ENCODE data around the gene JMJD1C.
"Not testable (repeated sequence)": the region's sequence is repeated elsewhere in the genome, so short reads cannot be mapped to it uniquely, and the experiment has no call there.

Gene JMJD1C

DNA sequence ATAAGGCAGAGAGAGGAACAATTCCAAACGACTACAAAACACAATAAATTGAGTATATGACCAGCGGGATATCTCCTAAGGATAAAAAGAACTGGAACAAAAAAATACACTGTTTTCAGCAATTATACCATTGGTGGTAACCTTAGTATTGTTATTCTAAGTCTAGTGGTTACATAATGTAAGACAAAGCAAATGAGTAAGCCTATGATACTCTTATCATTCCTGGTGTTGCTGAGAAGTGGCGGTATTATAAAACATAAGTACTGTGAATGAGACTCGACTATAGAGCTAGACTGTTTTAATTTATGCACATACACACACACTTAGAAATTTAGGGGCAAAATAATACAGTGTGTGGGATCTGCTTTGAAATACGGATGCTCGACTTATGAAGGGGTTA lies 225.0 kb downstream of the JMJD1C start:
- DNase-seq (ENCODE audit: insufficient read length, low spot score) (no peak), FAIRE-seq (no peak)

- DNase-seq (ENCODE audit: insufficient read length, low spot score) (no peak), FAIRE-seq (no peak)
Observed at GRCh38 chr10:63238501-63238900, 227.3 kb downstream of the JMJD1C start.

GRCh38 chr10:63237396-63237795 lies 228.4 kb downstream of the JMJD1C start:
- FAIRE-seq: no peak
- DNase-seq (ENCODE audit: insufficient read length, low spot score): no peak

GRCh38 chr10:63236113-63236935 lies 229.5 kb downstream of the JMJD1C start:
- DNase-seq (ENCODE audit: insufficient read length, low spot score) (peak; percentile 16), FAIRE-seq (peak; percentile 86)

GRCh38 chr10:63235136-63235535 lies 230.6 kb downstream of the JMJD1C start:
- not testable (repeated sequence) for DNase-seq (ENCODE audit: insufficient read length, low spot score); FAIRE-seq

DNA sequence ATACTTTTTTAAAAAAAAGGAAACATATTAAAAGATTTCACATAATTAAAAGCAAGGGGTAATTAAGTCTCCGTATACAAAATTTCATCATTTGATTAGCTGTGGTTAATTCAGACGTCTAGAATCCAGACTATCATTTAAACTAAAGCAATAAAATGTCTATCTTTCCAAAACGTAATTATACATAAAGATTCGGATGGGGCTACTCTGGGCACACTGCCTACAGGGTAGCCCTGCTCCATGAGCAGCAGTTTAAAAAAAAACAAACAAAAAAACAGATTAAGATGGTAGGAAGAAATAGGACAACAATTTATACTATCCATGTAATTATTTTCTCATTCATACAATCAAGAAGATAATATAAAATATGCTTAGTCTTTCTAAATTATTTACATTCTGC lies 236.6 kb downstream of the JMJD1C start:
- DNase-seq (ENCODE audit: insufficient read length, low spot score) (no peak), FAIRE-seq (no peak)

GRCh38 chr10:63228237-63228636 lies 237.5 kb downstream of the JMJD1C start:
- FAIRE-seq (no peak), DNase-seq (ENCODE audit: insufficient read length, low spot score) (no peak)

DNA sequence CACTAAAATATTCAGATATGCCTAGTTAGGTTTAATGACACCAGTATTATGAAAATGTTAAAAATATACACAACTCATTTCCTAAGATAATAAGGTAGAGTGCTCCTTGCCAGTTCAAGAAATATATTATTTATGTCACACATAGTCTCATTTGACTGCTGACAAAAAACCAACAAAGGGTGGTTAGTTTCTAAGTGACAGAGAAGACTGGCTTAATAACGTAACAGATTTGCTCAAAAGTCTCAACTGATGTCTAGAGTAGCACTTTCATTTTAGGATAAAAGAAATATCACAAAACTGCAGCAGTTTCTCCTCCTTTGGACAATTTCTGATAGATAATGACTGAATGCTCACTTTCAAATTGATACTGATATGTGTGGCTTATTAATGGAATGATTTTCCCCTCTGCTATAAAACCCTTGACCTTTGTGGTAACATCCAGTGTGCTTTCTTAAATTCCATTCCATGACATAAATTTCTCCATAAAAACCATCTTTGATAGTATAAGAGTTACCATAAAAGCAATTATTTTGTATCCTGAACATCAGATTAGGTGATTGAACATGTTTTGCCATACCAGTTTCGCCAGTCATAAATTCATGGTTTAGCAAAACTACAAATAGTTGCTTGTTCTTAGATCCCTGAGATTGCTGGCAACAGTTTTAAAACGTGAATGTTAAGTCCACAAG lies 238.4 kb downstream of the JMJD1C start:
- DNase-seq (ENCODE audit: insufficient read length, low spot score): no peak

DNA sequence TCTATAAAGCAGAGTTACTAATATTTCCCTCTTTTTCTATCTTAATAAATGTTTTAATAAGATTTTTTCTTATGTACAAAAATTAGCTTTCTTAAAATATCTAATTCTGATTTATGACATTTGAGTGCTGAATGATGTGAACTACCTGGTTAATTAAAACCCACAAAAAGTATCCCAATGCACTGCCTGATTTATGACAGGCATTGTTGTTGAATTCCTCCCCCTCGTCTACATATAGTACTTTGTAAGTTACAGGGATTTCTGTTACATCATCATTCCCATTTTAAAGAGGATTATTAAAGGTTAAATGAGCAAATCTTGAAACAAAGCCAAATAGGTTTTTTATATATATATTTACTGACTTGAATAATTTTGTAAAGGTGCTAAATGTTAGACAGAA lies 241.5 kb downstream of the JMJD1C start:
- DNase-seq (ENCODE audit: insufficient read length, low spot score) (no peak), FAIRE-seq (no peak)

More for the DNA sequence above, 238.4 kb downstream of the JMJD1C start:
- FAIRE-seq: peak; percentile 66

GRCh38 chr10:63221950-63222349 lies 243.8 kb downstream of the JMJD1C start:
- DNase-seq (ENCODE audit: insufficient read length, low spot score) (no peak), FAIRE-seq (no peak)

DNA sequence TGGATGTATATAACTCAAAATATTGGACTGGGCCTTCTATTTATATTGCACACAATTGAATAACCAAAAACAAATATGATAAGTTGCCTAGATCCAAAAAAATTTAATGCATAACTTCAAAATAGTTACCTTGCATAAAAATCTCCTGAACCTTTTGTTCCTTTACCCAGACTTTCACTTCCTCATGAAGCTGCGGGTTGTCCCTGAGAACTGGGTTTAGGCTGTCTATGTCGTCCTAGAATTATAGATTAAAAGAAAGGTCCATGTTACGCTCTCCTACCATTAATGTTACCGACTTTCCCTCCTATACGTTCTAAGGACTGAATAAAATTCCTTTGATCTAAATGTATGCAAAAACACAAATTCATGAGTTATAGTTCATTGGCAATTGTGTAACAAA lies 246.0 kb downstream of the JMJD1C start:
- FAIRE-seq (no peak), DNase-seq (ENCODE audit: insufficient read length, low spot score) (no peak)

DNA sequence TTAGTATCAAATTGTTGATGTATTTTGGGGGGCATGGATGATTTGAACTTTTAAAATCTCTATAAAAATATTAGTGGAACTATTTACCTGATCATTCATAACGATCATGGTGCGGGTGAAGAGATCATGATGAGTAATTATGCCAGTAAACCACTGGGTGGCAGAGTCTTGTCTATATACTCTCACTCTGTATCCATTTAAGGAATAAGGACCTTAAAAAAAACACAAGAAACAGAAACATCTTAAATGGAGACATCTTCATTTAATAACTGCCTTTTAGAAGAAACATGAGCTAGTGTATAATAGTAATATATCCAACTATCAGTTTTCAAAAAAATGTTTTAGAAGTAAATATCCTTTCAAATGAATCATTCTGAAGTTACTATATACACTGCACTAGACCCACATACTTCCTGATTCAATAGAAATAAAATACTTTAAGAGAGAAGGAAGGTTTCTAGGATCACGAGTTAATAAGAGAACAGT lies 248.6 kb downstream of the JMJD1C start:
- peak; percentile 59 for FAIRE-seq
- DNase-seq (ENCODE audit: insufficient read length, low spot score): no peak

DNA sequence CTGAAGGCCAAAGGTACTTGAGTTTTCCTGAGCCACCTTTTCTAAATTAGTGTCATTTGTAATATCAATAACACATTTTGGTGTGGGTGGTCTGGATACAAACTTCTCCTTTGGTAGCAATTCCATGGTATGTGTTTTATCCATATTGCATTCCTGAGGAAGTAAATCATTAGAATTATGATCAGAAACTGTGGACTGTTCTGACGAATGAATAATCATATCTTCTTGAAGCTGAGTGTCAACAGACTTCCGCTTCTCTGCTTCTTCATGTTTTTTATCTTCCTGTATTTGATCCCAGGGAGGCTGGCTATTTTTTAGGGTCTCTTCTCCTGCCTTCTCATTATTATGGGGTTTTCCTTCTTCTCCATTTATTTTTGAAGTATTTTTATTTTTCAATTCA lies 251.2 kb downstream of the JMJD1C start:
- no peak for DNase-seq (ENCODE audit: insufficient read length, low spot score)

DNA sequence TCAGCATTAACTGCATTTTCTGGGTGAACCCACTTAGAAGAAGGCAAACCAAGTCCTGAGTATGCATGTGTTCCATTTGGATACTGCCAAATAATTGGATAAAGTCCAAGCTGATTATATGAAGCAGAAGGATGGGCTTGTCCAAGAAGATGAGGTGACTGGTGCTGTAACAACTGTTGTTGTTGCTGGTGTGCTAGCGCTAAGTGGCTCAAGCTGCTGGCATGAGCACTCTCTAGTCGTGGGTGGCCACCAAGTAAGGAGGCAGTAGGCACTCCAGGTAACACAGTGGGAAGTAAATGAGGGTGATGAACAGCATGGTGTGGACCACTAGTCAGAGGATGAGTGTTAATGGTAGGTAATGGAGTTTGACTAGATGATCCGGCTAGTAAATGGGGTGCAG lies 252.3 kb downstream of the JMJD1C start:
- FAIRE-seq (no peak), DNase-seq (ENCODE audit: insufficient read length, low spot score) (no peak)

More for the DNA sequence above, 251.2 kb downstream of the JMJD1C start:
- no peak for FAIRE-seq

- FAIRE-seq: peak; percentile 72
- no peak for DNase-seq (ENCODE audit: insufficient read length, low spot score)
Observed at GRCh38 chr10:63210611-63211196, 255.1 kb downstream of the JMJD1C start.

- FAIRE-seq: no peak
- DNase-seq (ENCODE audit: insufficient read length, low spot score): no peak
Observed at GRCh38 chr10:63209705-63210104, 256.1 kb downstream of the JMJD1C start.

DNA sequence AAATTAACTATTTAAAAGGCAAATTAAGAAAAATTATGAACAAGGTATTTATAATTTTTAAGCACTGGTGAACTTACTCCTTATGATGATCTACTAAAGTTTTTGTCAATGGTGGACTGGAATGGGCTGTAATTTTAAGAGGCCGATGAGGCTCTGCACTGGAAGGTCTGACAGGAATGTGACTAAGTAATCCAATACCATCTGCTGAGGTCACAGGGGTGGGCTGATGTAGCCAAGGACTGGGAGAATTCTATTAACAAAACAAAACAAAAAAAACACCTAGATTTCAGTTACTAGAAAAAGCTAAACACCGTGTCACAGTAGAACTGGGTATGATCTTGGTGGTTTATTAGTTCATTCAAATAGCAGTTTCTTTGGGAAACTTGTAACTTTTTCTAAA lies 256.8 kb downstream of the JMJD1C start:
- FAIRE-seq (peak; percentile 18), DNase-seq (ENCODE audit: insufficient read length, low spot score) (no peak)

DNA sequence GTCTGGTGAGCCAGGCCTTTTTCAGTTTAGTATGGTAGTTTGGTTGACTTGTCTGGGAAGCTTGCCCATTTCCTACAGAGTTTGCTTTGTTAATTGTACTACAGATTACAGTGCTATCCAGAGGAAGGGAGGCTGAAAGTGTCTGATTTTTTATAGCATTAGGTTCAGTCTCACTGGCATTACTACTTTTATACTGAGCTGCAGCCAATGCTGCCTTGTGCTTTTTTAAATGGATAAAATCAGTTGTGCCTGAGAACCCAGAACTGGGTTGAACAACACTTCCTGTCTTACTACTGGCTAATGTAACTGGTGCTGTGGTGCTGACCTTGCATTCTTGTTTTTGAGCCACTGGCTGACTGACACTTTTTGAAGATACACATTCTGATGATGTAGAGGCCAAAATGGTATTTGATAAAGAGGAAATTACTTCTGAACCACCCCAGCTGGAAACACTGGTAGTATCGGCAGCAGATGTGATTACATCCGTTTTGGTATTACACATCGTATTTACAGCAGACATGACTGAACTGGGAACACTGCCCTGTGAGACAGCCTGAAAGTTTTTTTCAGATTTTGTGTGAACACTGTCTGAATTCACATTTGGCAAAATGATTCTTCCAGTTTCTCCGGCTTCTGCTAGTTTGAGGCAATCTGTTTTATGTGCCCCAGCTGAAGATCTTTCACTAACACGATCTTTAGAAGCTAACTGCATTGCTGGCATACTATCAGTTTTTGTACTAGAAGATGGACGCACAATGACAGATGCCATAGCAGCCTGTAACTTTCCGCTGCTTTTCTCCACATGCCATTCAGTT lies 258.6 kb downstream of the JMJD1C start:
- FAIRE-seq: peak; percentile 87
- no peak for DNase-seq (ENCODE audit: insufficient read length, low spot score)

DNA sequence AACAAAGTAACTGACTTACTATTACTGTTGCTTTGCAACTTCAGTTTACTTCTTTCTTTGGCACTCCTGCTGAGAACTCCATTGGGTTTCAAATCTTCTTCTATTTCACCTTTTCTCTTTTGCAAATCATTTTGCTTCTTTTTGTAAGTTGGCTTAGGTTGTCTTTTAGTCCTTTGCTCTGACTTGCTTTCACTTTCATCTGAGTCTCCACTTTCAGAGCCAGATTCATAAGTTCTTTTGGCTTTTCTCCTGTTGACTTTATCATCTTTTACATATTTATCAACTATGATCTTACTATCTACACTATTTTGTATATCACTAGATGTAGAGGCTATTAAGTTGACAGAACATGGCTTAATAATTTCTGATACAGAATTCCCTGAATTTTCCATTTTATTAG lies 259.2 kb downstream of the JMJD1C start:
- DNase-seq (ENCODE audit: insufficient read length, low spot score): no peak
- peak; percentile 90 for FAIRE-seq

DNA sequence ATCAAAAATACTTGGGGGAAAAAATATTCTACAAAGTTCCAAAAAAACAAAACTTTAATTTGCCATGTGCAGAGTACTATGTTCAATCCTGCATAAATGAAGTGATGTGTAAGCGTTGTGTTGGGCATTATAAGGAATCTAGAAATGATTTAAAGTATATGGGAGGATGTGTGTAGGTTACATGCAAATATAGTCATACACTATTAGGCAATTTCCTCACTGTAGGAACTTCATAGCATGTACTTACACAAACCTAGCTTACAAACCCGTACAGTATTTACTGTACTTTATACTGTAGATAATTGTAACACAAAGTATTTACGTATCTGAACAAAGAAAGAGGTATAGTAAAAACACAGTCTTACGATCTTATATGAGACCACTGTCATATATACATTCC lies 260.4 kb downstream of the JMJD1C start:
- FAIRE-seq (peak; percentile 67), DNase-seq (ENCODE audit: insufficient read length, low spot score) (no peak)
